Measurements from ENCODE around the gene VAT1.

- TF ChIP-seq CTCF (IDR thresholded peaks at IDR 0.05; ENCODE audit: poor library complexity) (no peak), EZH2 (IDR thresholded peaks at IDR 0.05; ENCODE audit: borderline replicate concordance) (no peak)
Observed at GRCh38 chr17:43044024-43044423, 21.8 kb upstream of the VAT1 start.
